ENCODE data around the gene FGGY. TPM values are rescaled to one million over a fixed set of nuclear protein-coding genes. Genes with fewer than 3 reads are reported as not detected.

FGGY gene
- total RNA-seq, 2 donors from 2014 or later = 12.2 to 17.4 TPM

DNA sequence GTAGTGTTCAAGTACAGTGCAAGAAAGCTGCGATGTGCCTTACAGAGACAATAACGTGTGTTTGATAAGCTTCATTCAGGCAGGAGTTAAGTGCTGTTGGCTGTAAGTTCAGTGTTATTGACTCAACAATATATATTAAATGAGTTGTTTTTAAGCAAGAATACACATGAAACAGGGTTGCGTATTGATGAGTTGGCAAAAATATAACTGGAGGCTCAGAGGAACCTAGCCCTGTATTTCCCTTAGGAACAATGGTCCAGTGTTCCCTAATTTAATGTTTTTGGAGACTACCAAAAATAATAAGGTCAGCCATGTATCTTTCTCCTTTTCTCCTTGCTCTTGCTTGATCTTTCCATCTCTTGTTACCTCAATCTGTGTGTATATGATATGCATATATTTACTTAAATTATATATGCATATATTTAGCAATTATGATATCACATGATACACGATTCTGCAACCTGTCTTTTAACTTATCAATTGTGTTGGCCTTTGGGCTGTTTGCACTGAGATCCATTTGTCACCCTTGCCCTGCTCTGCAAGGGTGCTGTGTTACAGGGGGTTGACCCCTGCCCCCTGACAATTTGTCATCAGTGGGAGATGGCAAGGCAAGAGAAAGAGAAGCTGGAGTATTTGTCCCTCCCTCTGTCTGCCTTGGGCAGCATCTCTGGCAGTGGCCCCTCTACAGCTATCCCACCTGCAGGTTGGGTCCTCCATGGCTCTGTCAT is 109.7 kb downstream of the FGGY start:
- Histone ChIP-seq H3K4me3 (no peak overlapping the region), H3K4me1 (no peaks in the 10 kb centered on the region), H3K36me3 (replicated peaks in 1 of 2; ENCODE audit: insufficient read depth in 1 of 2, low read depth in 2 of 2) (no peaks in the 10 kb centered on the region), H3K9me3 (no peaks in the 10 kb centered on the region), H3K27ac (no peak overlapping the region), H3K27me3 (no peaks in the 10 kb centered on the region)
- no peak for ATAC-seq
- WGBS, 2 donors = 87 to 93% methylated on average over 4 of the region's 4 CpGs
- intact Hi-C loops (cut with DNase I) = no loop called here
- no peak for TF ChIP-seq POLR2A (IDR thresholded peaks at IDR 0.05)
- TF ChIP-seq, protein P1, sequence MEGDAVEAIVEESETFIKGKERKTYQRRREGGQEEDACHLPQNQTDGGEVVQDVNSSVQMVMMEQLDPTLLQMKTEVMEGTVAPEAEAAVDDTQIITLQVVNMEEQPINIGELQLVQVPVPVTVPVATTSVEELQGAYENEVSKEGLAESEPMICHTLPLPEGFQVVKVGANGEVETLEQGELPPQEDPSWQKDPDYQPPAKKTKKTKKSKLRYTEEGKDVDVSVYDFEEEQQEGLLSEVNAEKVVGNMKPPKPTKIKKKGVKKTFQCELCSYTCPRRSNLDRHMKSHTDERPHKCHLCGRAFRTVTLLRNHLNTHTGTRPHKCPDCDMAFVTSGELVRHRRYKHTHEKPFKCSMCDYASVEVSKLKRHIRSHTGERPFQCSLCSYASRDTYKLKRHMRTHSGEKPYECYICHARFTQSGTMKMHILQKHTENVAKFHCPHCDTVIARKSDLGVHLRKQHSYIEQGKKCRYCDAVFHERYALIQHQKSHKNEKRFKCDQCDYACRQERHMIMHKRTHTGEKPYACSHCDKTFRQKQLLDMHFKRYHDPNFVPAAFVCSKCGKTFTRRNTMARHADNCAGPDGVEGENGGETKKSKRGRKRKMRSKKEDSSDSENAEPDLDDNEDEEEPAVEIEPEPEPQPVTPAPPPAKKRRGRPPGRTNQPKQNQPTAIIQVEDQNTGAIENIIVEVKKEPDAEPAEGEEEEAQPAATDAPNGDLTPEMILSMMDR (IDR thresholded peaks at IDR 0.05) = no peak
- DNase-seq = no peak

DNA sequence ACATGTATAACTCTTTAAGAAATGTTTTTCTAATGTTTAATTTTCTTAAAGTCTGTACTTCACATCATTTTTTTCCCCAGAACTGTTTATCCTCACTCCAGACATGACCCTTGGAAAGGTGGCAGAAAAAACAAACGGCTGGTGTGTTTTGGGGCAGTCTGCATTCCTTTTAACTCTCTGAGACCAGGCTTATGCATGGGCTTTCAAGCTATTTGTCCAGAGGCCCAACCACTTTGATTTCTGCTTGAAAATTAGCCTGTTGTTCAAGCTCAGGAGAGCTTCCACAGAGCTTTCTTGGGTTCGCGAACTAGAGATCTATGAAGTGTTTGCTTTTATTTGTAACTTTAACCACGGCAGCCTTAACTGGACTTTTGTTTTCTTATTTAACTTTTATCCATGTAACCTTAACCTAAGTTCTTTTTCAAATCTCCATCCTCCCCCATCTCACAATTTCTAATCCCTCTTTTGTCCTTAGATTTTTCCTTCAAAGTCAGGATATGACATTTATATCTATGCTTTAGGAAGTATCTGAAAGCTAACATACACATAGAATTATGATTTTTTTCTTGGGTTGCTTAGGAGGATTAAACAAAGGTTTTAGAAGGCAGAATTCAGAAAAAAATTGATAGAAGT is 111.8 kb downstream of the FGGY start:
- 62 to 67% methylated on average over 4 of the region's 4 CpGs for WGBS, 2 donors
- Histone ChIP-seq H3K9me3 (no peaks in the 10 kb centered on the region), H3K27ac (no peak overlapping the region), H3K27me3 (no peaks in the 10 kb centered on the region), H3K4me3 (no peak overlapping the region), H3K36me3 (replicated peaks in 1 of 2; ENCODE audit: insufficient read depth in 1 of 2, low read depth in 2 of 2) (no peaks in the 10 kb centered on the region), H3K4me1 (no peaks in the 10 kb centered on the region)
- no peak for ATAC-seq
- no peak for TF ChIP-seq POLR2A (IDR thresholded peaks at IDR 0.05)
- TF ChIP-seq, protein P1 (IDR thresholded peaks at IDR 0.05) = no peak
- intact Hi-C loops (cut with DNase I) = no loop called here
- DNase-seq = no peak

DNA sequence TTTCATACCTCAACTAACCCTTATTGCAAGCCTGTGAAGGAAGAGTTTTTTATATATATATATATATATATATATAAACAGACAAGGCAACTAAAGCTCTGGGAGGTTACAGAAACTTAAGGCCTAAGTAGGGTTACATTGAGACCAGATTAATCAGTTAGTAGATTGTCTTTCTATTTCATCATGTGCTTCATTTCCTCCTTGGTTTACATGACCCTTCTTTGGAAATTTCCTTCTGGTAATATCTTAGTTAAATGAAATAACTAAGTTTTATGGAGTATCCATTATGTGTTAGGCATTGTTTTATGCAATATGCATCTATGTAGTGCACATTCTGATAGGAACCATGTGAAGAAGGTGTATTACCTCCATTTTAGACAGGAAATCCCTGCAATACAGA is 112.7 kb downstream of the FGGY start:
- no peak for ATAC-seq
- H3K36me3 ChIP-seq (replicated peaks in 1 of 2; ENCODE audit: insufficient read depth in 1 of 2, low read depth in 2 of 2) = no peaks in the 10 kb centered on the region
- TF ChIP-seq POLR2A (IDR thresholded peaks at IDR 0.05) = no peak
- TF ChIP-seq, protein P1 (IDR thresholded peaks at IDR 0.05) = no peak
- H3K4me3 ChIP-seq = no peak overlapping the region
- no peaks in the 10 kb centered on the region for H3K4me1 ChIP-seq
- H3K27ac ChIP-seq = no peak overlapping the region
- DNase-seq = no peak
- intact Hi-C loops (cut with DNase I) = no loop called here
- H3K9me3 ChIP-seq = no peaks in the 10 kb centered on the region
- no peaks in the 10 kb centered on the region for H3K27me3 ChIP-seq

DNA sequence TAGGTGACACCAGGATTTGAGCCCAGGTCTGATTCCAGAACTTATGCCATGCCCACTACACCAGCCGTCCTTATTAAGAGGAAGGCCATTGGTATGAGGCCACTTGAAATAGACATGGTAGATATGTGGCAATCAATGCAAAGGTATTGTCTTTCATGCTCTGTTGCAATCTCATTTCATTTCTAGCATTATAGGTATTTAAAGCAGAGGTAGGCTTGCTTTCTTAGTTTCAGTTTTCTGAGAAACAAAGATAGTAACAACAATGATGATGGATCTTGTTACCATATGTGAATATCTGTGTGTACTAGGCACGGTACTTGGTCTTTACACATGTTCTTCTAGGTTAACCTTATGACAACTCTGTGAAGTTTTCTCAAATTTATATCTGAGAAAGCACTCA is 113.1 kb downstream of the FGGY start:
- Histone ChIP-seq H3K27me3 (no peaks in the 10 kb centered on the region), H3K4me1 (no peaks in the 10 kb centered on the region), H3K9me3 (no peaks in the 10 kb centered on the region), H3K36me3 (replicated peaks in 1 of 2; ENCODE audit: insufficient read depth in 1 of 2, low read depth in 2 of 2) (no peaks in the 10 kb centered on the region), H3K27ac (no peak overlapping the region), H3K4me3 (no peak overlapping the region)
- intact Hi-C loops (cut with DNase I) = no loop called here
- TF ChIP-seq, protein P1 (IDR thresholded peaks at IDR 0.05) = no peak
- no peak for TF ChIP-seq POLR2A (IDR thresholded peaks at IDR 0.05)
- no peak for DNase-seq
- no peak for ATAC-seq
- 89 to 93% methylated on average over 2 of the region's 2 CpGs for WGBS, 2 donors

DNA sequence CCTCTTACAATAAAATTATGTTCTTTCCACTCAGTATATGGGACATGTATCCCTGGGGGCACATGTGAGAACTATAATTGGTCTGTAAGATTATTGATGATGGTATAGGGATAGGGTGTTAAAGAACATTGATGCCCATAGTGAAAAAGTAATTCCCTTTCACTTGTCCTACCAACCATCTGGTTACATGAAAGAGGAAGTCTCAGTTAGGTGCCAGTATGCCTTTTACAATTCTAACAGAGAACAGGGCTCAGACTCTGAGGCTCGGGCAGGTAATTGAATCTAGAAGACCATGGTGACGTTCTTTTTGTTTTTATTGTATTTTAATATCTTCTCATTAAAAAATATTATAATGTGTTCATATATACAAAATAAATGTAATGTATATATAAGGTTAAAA is 113.6 kb downstream of the FGGY start:
- TF ChIP-seq POLR2A (IDR thresholded peaks at IDR 0.05) = no peak
- TF ChIP-seq, protein P1 (IDR thresholded peaks at IDR 0.05) = no peak
- DNase-seq (no peak), ATAC-seq (no peak)
- WGBS, 2 donors = 96 to 97% methylated on average over 2 of the region's 2 CpGs
- Histone ChIP-seq H3K27ac (no peak overlapping the region), H3K36me3 (replicated peaks in 1 of 2; ENCODE audit: insufficient read depth in 1 of 2, low read depth in 2 of 2) (no peaks in the 10 kb centered on the region), H3K4me1 (no peaks in the 10 kb centered on the region), H3K9me3 (no peaks in the 10 kb centered on the region), H3K27me3 (no peaks in the 10 kb centered on the region), H3K4me3 (no peak overlapping the region)
- intact Hi-C loops (cut with DNase I) = no loop called here

Measured in body of pancreas (tissue), 4 donors.